Mesodermal cell (in vitro differentiated cells): ENCODE results near the gene GBX1.

Experiments used
- H3K27ac ChIP-seq: 2 replicates; pipeline ENCODE4 v1.7.0; 2013; ENCODE audit warnings: mild to moderate bottlenecking, low read depth, low read length, moderate library complexity; ENCODE audit not compliant: severe bottlenecking
- H3K36me3 ChIP-seq: 2 replicates; pipeline ENCODE4 v1.7.1; 2013; ENCODE audit warnings: mild to moderate bottlenecking, low read length, moderate library complexity; ENCODE audit not compliant: control insufficient read depth, insufficient read depth
- H3K4me1 ChIP-seq: one replicate; pipeline ENCODE4 v1.7.1; 2013; ENCODE audit warnings: mild to moderate bottlenecking, low read length; ENCODE audit not compliant: insufficient read depth, control insufficient read depth, poor library complexity, severe bottlenecking
- H3K4me3 ChIP-seq: 2 replicates; pipeline ENCODE4 v1.7.0; 2013; ENCODE audit warnings: low read length, control low read depth, mild to moderate bottlenecking; ENCODE audit not compliant: insufficient read depth, poor library complexity, severe bottlenecking; ENCODE audit errors: extremely low read depth
- H3K9me3 ChIP-seq: 2 replicates; pipeline ENCODE4 v1.7.1; 2013; ENCODE audit warnings: mild to moderate bottlenecking, low read length, moderate library complexity; ENCODE audit not compliant: control insufficient read depth
- WGBS, 2 experiments: methylation state at CpG; one replicate each; pipeline ENCODE4 v1.1.5; 2013; ENCODE audit warnings: missing lambda C conversion rate in 2 of 2; ENCODE audit not compliant: insufficient coverage in 2 of 2; 5-methylcytosine and 5-hydroxymethylcytosine counted together

The GBX1 gene

GRCh38 chr7:151131224-151131591 is 36.3 kb downstream of the GBX1 start:
- no peak overlapping the region for H3K4me3 ChIP-seq
- H3K4me1 ChIP-seq, result peaks cover 5% of the 10 kb centered on the region
- H3K36me3 ChIP-seq, result peaks cover 97% of the 10 kb centered on the region
- WGBS, 2 experiments, result 80 to 92% methylated on average over 10 to 12 of the region's 13 CpGs
- no peaks in the 10 kb centered on the region for H3K9me3 ChIP-seq
- H3K27ac ChIP-seq, result no peak overlapping the region

GRCh38 chr7:151130741-151131157 is 36.7 kb downstream of the GBX1 start:
- Histone ChIP-seq H3K27ac (no peak overlapping the region), H3K4me1 (peaks cover 6% of the 10 kb centered on the region), H3K36me3 (peaks cover 93% of the 10 kb centered on the region), H3K9me3 (no peaks in the 10 kb centered on the region), H3K4me3 (no peak overlapping the region)
- 96 to 98% methylated on average over 15 of the region's 17 CpGs for WGBS, 2 experiments

- H3K9me3 ChIP-seq, result no peaks in the 10 kb centered on the region
- peaks cover 89% of the 10 kb centered on the region for H3K36me3 ChIP-seq
- H3K27ac ChIP-seq, result no peak overlapping the region
- WGBS, 2 experiments, result 93 to 99% methylated on average over 7 to 9 of the region's 9 CpGs
- no peak overlapping the region for H3K4me3 ChIP-seq
- peaks cover 13% of the 10 kb centered on the region for H3K4me1 ChIP-seq
Measured at GRCh38 chr7:151129960-151130591, 37.4 kb downstream of the GBX1 start.

GRCh38 chr7:151129117-151129959 is 38.2 kb downstream of the GBX1 start:
- 90 to 91% methylated on average over 21 to 23 of the region's 28 CpGs for WGBS, 2 experiments
- Histone ChIP-seq H3K4me1 (peaks cover 14% of the 10 kb centered on the region), H3K9me3 (no peaks in the 10 kb centered on the region), H3K4me3 (no peak overlapping the region), H3K36me3 (peaks cover 88% of the 10 kb centered on the region), H3K27ac (no peak overlapping the region)

GRCh38 chr7:151128716-151129115 is 38.8 kb downstream of the GBX1 start:
- no peak overlapping the region for H3K27ac ChIP-seq
- WGBS, 2 experiments, result 94 to 99% methylated on average over 3 to 8 of the region's 8 CpGs
- H3K4me3 ChIP-seq, result no peak overlapping the region
- H3K36me3 ChIP-seq, result peaks cover 87% of the 10 kb centered on the region
- H3K4me1 ChIP-seq, result peaks cover 14% of the 10 kb centered on the region
- no peaks in the 10 kb centered on the region for H3K9me3 ChIP-seq

- H3K4me1 ChIP-seq, result peaks cover 14% of the 10 kb centered on the region
- no peak overlapping the region for H3K27ac ChIP-seq
- H3K4me3 ChIP-seq, result no peak overlapping the region
- 88% methylated on average over 9 to 13 of the region's 14 CpGs for WGBS, 2 experiments
- H3K9me3 ChIP-seq, result no peaks in the 10 kb centered on the region
- H3K36me3 ChIP-seq, result peaks cover 84% of the 10 kb centered on the region
Measured at GRCh38 chr7:151128144-151128543, 39.4 kb downstream of the GBX1 start.

- Histone ChIP-seq H3K4me3 (no peak overlapping the region), H3K36me3 (peaks cover 69% of the 10 kb centered on the region), H3K9me3 (no peaks in the 10 kb centered on the region), H3K4me1 (peaks cover 14% of the 10 kb centered on the region), H3K27ac (no peak overlapping the region)
- 54 to 70% methylated on average over 11 to 14 of the region's 19 CpGs for WGBS, 2 experiments
Measured at GRCh38 chr7:151126491-151127137, 40.9 kb downstream of the GBX1 start.

- H3K9me3 ChIP-seq, result no peaks in the 10 kb centered on the region
- peak overlapping the region; percentile 22 for H3K4me3 ChIP-seq
- peaks cover 14% of the 10 kb centered on the region for H3K4me1 ChIP-seq
- WGBS, 2 experiments, result 3 to 7% methylated on average over 15 to 19 of the region's 58 CpGs
- H3K36me3 ChIP-seq, result peaks cover 65% of the 10 kb centered on the region
- H3K27ac ChIP-seq, result peak overlapping the region; percentile 29
Measured at GRCh38 chr7:151125846-151126481, 41.5 kb downstream of the GBX1 start.

- peak overlapping the region; percentile 22 for H3K4me3 ChIP-seq
- WGBS, 2 experiments, result 10 to 14% methylated on average over 16 to 22 of the region's 22 CpGs
- H3K9me3 ChIP-seq, result no peaks in the 10 kb centered on the region
- peaks cover 14% of the 10 kb centered on the region for H3K4me1 ChIP-seq
- peaks cover 65% of the 10 kb centered on the region for H3K36me3 ChIP-seq
- peak overlapping the region; percentile 29 for H3K27ac ChIP-seq
Measured at GRCh38 chr7:151125470-151125845, 42.0 kb downstream of the GBX1 start.

GRCh38 chr7:151124899-151125399 is 42.5 kb downstream of the GBX1 start:
- no peak overlapping the region for H3K27ac ChIP-seq
- no peaks in the 10 kb centered on the region for H3K9me3 ChIP-seq
- WGBS, 2 experiments, result 83 to 85% methylated on average over 11 to 14 of the region's 14 CpGs
- peaks cover 14% of the 10 kb centered on the region for H3K4me1 ChIP-seq
- H3K4me3 ChIP-seq, result peak overlapping the region; percentile 22
- peaks cover 65% of the 10 kb centered on the region for H3K36me3 ChIP-seq
